Fibroblast of skin of abdomen (primary cell): ENCODE data around the gene DESI1. TPM values are rescaled to one million over a fixed set of nuclear protein-coding genes. Genes with fewer than 3 reads are reported as not detected.
A peak's percentile ranks its signal among the peaks of the same experiment; 100 is the strongest.
"Not testable (repeated sequence)": the region's sequence is repeated elsewhere in the genome, so short reads cannot be mapped to it uniquely, and the experiment has no call there.

Experiments used
- DNase-seq: peaks from one replicate; pipeline ENCODE4 v3.0.0-alpha.2; 2013
- polyA plus RNA-seq, 2 experiments: library from polyadenylated mRNA; unstranded; fragments of 120-200 nt; gene quantifications; one replicate each; pipeline ENCODE4 v1.2.1, GENCODE V29; 2013; ENCODE audit not compliant: insufficient read length in 2 of 2

DESI1 gene
- polyA plus RNA-seq (2013, experiment 1 of 2; ENCODE audit: insufficient read length) = 33.2 TPM
- 34.9 TPM for polyA plus RNA-seq (2013, experiment 2 of 2; ENCODE audit: insufficient read length)

DNA sequence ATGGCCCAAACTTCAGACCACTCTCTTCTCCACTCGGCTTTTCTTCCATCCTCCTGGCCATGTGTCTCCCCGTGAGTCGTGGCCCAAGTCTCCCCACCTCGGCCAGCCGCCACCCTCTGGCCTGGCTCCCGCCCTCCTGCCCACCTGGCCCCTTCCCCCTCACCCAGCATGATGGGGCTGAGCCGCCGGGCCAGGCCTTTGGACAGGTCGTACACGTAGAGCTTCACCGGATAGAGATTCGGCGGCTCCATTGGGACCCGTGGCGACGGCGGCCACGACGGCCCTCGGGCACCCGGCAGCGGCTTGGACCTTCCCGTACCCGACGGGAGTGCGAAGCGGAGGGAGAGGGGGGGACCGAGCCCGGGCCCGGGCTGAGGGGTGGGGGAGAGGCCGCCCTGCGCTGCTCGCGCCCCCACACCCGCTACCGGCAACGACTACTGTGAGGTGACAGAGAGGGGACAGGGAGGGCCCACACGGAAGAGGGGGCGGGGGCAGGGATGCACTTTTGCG, at the start of gene DESI1:
Gene DESI1, minus strand, starts transcription at position 455 of the 510 bp plus-strand sequence. Its CDS starts 204 bp downstream, at position 251.
- no peak for DNase-seq

DNA sequence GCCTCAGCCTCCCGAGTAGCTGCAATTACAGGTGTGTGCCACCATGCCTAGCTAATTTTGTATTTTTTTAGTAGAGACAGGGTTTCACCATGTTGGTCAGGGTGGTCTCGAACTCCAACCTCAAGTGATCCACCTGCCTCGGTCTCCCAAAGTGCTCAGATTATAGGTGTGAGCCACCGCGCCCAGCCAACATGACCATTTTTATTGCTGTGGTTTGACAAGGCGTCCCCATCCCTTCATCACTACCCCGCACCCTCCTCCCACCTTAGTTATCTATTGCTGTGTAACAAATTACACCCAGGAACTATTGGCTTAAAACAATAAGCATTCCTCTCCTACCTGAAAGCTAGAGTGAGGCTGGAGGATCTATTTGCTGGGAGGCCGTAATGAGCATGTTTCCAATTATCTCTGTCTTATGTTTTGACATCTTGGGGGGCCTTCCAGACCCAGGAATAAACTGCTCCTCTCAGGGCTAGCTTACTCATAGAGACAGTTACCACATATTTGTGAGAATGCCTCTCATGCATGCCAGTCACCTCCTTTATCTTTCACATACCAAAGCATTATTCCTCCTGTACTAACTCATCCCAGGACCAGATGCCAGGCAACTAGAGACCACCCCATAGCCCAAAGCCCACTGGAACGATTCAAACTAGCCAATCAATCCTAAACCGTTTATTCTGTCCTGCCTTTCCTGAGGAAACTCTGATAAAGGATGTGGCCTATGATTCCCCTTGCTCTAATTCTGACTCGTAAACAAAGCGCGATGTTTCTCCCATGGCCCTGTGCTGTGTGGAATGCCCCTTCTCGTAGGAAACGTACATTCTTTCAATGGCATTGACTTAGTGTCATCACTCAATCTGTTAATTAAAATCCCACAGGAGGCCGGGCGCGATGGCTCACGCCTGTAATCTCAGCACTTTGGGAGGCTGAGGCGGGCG, 48.4 kb upstream of the DESI1 start:
- peak; percentile 91 for DNase-seq

DNA sequence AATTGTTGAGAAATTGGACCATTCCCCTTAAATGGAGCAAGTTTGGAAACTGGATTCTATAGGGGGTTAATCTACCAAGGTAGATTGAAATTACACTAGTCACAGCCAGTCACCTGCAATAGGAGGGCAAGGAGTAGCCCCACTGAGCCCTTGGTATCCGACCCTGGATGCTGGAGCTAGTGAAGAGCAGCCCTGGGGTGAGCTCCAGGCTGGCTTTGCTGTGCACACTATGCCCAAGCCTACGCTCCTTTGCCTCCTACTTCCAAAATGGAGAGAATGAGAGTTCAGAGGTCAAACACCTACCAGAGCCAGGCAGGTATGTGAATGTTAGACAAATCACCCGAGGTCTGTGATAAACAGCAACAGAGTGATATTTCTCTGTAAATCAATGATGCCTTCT, 44.1 kb upstream of the DESI1 start:
- no peak for DNase-seq

DNA sequence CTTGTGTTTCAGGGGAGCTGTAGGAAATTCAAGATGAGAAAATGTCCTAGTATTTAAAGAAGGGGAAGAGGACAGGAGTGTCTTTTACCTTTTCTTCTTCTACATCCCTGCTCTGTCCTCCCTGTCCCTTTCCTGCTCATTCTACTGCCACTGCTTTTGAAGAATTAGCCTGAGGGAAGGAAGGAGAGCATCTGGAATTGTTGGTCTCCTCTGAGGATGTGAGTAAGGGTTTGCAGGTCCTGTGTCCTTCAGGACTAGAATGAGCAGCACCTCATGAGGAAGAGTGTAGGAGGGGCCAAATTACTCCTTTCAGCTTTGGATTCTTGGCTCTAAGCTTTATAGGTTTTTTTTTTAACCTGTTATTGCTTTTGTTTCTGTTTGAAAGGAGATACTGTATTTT, 43.6 kb upstream of the DESI1 start:
- no peak for DNase-seq

DNA sequence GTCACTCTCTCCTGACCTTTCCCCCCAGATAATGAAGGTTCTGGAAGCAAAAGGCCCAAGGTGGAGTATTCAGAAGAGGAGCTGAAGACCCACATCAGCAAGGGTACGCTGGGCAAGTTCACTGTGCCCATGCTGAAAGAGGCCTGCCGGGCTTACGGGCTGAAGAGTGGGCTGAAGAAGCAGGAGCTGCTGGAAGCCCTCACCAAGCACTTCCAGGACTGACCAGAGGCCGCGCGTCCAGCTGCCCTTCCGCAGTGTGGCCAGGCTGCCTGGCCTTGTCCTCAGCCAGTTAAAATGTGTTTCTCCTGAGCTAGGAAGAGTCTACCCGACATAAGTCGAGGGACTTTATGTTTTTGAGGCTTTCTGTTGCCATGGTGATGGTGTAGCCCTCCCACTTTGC, 42.8 kb upstream of the DESI1 start:
- DNase-seq = not testable (repeated sequence)

DNA sequence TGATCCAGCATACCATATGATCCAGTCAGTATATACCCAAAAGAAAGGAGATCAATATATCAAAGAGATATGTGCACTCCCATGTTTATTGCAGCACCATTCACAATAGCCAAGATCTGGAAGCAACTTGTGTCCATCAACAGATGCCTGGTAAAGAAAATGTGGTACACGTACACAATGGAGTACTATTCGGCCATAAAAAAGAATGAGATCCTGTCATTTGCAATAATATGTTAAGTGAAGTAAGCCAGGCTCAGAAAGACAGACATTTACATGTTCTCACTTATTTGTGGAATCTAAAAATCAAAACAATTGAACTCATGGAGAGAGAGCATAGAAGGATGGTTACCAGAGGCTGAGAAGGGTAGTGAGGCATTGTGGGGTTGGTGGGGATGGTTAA, 40.9 kb upstream of the DESI1 start:
- no peak for DNase-seq

DNA sequence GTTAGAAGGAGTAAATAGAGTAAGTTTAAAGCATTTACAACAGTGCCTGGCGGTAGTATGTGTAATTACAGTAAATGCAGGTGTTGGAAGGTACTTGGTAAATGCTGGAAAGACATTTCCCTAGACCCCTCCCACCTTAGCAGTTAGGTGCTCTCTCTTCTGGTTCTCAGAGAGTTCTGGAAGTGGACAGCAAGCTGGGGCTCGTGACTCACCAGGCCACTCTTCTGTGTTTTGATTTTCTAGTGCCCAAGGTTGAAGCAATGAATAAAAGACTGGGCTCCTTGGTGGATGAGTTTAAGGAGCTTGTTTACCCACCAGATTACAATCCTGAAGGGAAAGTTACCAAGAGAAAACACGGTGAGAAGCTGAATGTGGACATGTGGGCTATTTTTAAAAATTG, 40.2 kb upstream of the DESI1 start:
- no peak for DNase-seq

DNA sequence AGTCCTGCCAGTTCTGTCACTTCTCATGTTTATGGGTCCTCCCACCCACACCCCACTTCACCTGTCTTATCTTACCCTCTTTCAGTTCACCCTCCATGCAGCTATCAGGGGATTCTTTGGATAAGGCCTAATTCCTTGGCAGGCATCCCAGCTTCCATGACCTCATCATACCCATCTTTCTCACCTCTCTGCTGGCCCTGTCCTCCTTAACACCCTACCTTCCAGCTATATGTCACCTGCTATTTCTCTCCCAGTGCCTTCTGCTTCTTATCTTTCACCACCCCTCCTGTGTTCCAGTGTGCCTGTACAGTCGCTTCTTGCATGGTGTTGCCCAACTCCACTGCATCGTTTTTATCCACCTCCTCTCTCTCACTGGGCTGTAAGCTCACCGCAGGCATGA, 39.6 kb upstream of the DESI1 start:
- no peak for DNase-seq

DNA sequence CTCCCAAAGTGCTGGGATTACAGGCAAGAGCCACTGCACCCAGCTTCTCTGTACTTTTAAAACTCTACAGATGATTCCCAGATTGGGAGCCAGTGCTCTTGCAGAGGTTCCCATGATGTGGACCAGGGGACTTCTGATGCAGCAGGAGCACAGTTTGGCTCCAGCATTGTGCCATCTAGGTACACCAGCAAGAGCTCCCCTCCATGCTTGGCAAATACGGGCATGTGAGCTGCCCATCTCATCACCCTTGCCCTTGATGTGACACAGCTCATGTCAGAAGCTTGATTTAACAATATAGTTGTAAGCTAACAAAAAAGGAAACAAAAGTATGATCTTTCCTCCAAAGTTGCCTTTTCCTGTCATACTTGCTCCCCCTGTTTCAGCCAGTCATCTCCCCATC, 39.1 kb upstream of the DESI1 start:
- DNase-seq = no peak

DNA sequence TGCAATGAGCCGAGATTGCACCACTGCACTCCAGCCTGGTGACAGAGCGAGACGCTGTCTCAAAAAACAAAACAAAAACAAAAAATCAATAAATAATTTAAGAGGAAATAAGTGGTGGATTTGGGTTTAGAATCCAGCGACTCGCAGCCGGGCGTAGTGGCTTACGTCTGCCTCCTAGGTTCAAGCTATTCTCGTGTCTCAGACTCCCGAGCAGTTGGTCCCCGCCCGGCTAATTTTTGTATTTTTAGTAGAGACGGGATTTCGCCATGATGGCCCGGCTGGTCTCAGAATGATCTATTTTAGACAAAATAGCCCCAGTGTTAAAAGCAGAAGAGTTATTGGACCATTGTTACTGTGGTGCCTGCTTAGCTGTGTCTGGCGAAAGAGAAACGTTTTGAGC, 38.0 kb upstream of the DESI1 start:
- no peak for DNase-seq

DNA sequence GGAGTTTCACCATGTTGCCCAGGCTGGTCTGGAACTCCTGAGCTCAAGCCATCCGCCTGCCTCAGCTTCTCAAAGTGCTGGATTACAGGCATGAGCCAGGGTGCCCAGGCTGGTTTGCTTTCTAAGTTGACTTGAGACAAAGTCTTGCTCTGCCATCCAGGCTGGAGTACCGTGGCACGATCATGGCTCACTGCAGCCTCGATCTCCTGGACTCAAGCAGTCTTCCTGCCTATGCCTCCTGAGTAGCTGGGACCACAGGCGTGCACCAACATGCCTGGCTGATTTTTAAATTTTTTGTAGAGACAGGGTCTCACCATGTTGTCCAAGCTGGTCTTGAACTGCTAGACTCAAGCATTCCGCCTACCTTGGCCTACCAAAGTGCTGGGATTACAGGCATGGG, 36.9 kb upstream of the DESI1 start:
- DNase-seq = no peak

DNA sequence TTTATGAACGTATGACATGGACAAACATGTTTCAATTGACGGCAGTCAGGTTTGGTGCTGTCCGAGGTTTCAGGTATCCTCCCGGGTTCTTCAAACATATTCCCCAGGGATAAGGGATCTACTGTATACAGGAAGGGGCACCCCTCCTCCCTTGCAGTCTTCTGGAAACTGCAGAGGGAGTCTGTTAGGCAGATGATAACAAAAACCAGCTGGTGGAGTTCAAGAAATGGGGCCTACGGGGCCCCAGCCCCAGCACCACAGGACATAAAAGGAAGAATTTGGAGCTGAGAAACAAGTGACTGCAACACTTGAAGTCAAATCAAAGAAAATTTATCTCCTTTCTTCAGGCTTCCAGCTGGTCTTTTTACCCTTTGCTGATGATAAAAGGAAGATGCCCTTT, 35.7 kb upstream of the DESI1 start:
- DNase-seq = peak; percentile 9

DNA sequence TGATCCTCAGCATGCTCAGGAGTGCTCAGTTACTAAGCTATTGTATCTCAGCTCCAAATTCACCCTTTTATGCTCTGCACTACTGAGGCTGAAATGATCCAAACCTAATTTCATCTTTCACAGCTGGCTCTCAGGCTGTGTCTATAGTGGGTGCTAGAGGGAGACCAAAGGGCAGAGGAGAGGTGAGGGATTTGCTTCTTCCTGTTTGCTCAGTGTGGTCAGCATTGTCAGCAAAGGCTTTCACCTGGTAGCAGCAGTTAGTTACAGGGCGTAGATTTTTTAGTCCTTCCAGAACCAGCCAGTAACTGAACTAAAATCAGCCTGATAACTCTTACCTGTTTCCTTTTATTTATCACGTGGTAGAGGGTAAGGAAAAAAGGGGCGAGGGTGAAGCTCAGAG, 33.5 kb upstream of the DESI1 start:
- no peak for DNase-seq

DNA sequence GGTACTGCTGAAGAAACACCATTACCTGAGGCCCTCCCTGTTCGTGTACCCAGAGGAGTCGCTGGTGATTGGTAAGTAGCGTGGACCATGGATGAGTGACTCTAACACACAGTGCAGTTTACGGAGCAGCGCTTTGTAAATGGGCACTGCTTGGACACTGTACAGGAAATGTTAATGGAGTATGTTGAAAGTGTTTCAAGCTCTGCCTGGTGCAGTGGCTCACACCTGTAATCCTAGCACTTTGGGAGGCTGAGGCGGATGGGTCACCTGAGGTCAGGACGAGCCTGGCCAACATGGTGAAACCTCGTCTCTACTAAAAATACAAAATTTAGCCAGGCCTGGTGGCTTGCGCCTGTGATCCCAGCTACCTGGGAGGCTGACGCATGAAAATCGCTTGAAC, 30.0 kb upstream of the DESI1 start:
- no peak for DNase-seq

DNA sequence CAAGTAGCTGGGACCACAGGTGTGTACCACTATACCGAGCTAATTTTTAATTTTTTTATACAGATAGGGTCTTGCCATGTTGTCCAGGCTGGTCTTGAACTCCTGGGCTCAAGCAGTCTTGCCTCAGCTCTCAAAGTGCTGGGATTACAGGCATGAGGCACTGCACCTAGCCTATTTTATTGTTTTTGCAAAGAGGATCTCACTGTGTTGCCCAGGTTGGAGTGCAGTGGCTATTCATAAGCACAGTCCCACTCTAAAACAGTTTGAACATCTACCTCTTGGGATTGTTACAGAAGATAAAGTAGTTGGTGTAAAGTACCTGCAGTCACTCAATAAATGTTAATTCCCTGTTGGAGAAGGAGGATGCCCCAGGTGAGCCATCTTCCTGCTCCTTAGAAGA, 29.4 kb upstream of the DESI1 start:
- no peak for DNase-seq

DNA sequence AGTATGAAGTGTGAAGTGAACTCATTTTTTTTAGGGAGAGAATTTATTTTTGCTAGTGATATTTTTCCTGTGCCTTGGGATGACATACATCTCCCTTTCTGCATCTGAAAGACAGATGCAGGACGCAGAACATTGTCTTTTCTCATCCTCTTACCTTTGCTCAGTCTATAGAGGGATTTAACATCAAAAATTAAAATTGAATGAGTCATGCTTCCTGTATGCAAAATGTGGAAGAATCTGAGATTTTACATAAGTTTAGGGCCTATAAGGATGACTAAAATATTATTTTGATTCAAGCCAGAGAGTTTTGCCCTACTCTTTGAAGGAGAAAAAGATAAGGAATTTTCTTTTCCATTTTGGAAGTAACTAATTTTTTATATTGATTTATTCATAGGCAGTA, 27.6 kb upstream of the DESI1 start:
- DNase-seq = no peak

DNA sequence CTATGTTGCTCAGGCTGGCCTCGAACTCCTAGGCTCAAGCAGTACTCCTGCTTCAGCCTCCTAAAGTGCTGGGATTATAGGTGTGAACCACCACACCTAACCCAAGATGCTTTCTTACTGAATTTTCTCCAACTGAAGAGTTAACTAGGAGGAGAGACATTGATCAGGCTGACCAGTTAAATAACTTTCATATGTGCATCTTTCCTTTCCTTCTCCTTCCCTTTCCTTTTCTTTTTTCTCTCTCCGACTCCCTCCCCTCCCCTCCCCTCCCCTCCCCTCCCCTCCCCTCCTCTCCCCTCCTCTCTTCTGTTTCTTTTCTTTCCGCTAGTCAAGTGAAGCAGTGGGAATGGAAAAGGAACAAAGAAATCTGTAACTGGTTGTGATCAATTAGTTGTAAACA, 26.9 kb upstream of the DESI1 start:
- DNase-seq = no peak

DNA sequence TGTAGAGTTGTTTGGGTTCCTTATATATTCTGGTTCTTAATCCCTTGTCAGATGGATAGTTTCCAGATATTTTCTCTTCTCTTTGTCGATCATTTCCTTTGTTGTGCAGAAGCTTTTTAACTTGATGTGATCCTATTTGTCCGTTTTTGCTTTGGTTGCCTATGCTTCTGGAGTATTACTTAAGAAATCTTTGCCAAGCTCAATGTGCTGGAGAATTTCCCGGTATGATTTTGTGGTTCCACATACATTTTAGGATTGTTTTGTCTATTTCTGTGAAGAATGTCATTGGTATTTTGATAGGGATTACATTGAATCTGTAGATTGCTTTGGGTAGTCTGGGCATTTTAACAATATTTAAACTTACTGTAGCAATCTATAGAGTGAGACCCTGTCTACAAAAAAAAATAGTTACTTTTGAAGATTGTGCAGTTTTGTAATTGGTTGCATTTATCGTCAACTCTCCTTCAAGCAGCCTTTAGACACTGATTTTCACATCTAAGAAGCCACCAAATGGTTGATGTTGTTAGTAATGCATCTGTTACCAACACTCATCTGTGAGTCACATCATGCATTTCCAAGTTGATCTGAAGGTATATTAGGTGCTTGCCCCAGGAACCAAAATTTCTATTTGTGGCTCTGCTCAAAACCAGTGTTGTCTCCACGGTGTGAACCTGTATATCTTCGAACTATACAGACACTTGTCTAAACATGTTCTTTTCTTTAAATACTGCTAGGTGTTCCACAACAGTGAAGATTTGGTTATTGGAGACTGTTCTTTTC, 21.7 kb upstream of the DESI1 start:
- DNase-seq = peak; percentile 45

DNA sequence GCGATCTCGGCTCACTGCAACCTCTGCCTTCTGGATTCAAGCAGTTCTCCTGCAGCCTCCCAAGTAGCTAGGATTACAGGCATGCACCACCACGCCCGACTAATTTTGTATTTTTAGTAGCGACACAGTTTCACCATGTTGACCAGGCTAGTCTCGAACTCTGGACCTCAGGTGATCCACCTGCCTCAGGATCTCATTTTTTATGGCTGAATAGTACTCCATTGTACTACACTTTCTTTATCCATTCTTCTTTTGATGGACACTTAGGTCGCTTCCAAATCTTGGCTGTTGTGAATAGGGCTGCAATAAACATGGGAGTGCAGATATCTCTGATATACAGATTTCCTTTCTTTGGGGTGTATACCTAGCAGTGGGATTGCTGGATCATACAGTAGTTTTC, 21.0 kb upstream of the DESI1 start:
- DNase-seq = no peak

DNA sequence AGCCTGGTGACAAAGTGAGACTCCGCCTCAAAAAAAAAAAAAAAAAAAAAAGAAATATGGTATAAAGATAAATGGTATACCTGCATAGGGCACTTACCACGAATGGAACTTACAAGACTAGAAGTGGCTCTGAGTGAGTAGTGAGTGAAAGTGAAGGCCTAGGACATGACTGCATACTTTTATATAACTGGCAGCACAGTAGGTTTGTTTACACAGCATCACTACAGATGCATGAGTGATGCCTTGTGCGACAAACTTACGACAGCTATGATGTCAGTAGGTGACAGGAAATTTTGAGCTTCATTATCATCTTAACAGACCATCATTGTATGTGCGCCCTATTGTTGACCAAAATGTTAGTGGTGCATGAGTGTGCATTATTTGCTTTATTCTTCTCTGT, 17.9 kb upstream of the DESI1 start:
- no peak for DNase-seq

DNA sequence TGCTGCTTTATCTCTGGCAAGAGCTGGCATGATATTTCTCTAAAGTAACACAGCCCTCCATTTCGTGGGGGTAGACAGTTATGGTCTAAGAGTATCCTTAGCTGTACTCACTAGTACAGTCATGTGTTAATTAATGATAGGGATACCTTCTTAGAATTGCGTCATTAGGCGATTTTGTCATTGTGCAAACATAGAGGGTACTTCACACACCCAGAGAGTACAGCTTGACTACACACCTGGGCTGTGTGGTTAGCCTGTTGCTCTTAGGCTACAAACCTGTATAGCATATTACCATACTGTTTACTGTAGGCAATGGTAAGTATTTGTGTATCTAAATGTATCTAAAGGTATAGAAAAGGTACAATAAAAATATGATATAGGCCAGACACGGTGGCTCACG, 17.3 kb upstream of the DESI1 start:
- DNase-seq = no peak

DNA sequence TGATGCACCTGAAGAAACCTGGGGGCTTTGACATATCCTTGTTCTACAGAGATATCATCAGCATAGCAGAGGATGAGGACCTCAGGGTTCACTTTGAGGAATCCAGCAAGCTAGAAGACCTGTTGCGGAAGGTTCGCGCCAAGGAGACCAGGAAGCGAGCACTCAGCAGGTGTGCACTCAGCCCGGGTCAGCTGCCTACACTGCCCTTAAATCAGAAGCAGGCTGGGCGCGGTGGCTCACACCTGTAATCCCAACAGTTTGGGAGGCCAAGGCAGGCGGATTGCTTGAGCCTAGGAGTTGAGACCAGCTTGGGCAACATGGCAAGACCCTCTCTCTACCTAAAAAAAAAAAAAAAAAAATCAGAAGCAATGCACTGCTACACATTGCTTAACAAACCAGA, 16.8 kb upstream of the DESI1 start:
- not testable (repeated sequence) for DNase-seq

DNA sequence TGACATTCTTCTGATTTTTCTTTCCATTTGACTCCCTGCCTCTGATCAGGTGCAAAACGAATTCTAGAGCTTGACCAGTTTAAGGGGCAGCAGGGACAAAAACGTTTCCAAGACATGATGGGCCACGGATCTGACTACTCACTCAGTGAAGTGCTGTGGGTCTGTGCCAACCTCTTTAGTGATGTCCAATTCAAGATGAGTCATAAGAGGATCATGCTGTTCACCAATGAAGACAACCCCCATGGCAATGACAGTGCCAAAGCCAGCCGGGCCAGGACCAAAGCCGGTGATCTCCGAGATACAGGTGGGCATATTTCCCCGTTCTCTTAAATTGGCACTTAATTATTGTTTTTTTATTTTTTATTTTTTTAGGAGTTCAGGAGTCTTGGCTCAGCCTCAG, 15.6 kb upstream of the DESI1 start:
- DNase-seq = no peak

DNA sequence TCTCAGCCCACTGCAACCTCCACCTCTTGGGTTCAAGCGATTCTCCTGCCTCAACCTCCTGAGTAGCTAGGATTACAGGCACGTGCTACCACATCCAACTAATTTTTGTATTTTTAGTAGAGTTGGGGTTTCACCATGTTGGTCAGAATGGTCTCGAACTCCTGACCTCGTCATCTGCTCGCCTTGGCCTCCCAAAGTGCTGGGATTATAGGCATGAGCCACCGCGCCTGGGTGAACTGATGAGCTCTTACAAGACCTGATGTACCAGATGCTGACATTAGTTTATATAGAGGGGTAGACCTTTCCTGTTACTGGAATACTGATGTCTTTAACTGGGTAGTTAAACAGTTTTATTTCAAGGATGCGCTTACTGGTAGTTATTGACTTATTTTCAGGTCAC, 13.8 kb upstream of the DESI1 start:
- DNase-seq = not testable (repeated sequence)
